Osteocyte (in vitro differentiated cells): Measurements from ENCODE around the gene NXPE1. TPM values are rescaled to one million over a fixed set of nuclear protein-coding genes. Genes with fewer than 3 reads are reported as not detected.

Source experiments
- DNase-seq: peaks from one replicate; pipeline ENCODE4 v3.0.0; 2021; ENCODE audit warnings: mixed read lengths; ENCODE audit not compliant: unreplicated experiment; ENCODE audit errors: extremely low spot score
- H3K27ac Mint-ChIP-seq: one replicate; pipeline ENCODE4 v1.8.0; 2021; ENCODE audit warnings: mild to moderate bottlenecking, mixed read lengths; ENCODE audit not compliant: unreplicated experiment
- H3K27me3 Mint-ChIP-seq: one replicate; pipeline ENCODE4 v1.8.0; 2021; ENCODE audit warnings: mixed read lengths; ENCODE audit not compliant: unreplicated experiment
- H3K36me3 Mint-ChIP-seq: one replicate; pipeline ENCODE4 v1.8.0; 2021; ENCODE audit warnings: mixed read lengths; ENCODE audit not compliant: unreplicated experiment
- H3K4me1 Mint-ChIP-seq: one replicate; pipeline ENCODE4 v1.8.0; 2021; ENCODE audit warnings: mixed read lengths; ENCODE audit not compliant: unreplicated experiment
- H3K4me3 Mint-ChIP-seq: one replicate; pipeline ENCODE4 v1.8.0; 2021; ENCODE audit warnings: mild to moderate bottlenecking, moderate library complexity, mixed read lengths; ENCODE audit not compliant: unreplicated experiment
- H3K9me3 Mint-ChIP-seq: one replicate; pipeline ENCODE4 v1.8.0; 2021; ENCODE audit warnings: mixed read lengths; ENCODE audit not compliant: unreplicated experiment
- total RNA-seq: library from RNA; stranded (reverse); gene quantifications from 2 replicates; pipeline ENCODE4 v1.2.1, GENCODE V29; 2021
- TF ChIP-seq, protein P1 (sequence below): fragments of 200-600 bp; sonication (generic); IDR thresholded peaks from 2 replicates; pipeline ENCODE4 v1.5.0; 2021; ENCODE audit warnings: antibody characterized with exemption, mild to moderate bottlenecking, moderate library complexity

Gene NXPE1
- total RNA-seq, 1 donor from 2014 or later: not detected

GRCh38 chr11:114525682-114526081, 34.0 kb downstream of the NXPE1 start:
- peaks cover 16% of the 10 kb centered on the region for H3K9me3 Mint-ChIP-seq
- DNase-seq: no peak
- TF ChIP-seq, protein P1, sequence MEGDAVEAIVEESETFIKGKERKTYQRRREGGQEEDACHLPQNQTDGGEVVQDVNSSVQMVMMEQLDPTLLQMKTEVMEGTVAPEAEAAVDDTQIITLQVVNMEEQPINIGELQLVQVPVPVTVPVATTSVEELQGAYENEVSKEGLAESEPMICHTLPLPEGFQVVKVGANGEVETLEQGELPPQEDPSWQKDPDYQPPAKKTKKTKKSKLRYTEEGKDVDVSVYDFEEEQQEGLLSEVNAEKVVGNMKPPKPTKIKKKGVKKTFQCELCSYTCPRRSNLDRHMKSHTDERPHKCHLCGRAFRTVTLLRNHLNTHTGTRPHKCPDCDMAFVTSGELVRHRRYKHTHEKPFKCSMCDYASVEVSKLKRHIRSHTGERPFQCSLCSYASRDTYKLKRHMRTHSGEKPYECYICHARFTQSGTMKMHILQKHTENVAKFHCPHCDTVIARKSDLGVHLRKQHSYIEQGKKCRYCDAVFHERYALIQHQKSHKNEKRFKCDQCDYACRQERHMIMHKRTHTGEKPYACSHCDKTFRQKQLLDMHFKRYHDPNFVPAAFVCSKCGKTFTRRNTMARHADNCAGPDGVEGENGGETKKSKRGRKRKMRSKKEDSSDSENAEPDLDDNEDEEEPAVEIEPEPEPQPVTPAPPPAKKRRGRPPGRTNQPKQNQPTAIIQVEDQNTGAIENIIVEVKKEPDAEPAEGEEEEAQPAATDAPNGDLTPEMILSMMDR: no peak

GRCh38 chr11:114524122-114524521, 35.6 kb downstream of the NXPE1 start:
- Mint-ChIP-seq H3K4me1 (no peaks in the 10 kb centered on the region), H3K9me3 (peaks cover 16% of the 10 kb centered on the region), H3K36me3 (no peaks in the 10 kb centered on the region), H3K27ac (no peak overlapping the region), H3K4me3 (no peak overlapping the region), H3K27me3 (peaks cover 9% of the 10 kb centered on the region)
- TF ChIP-seq, protein P1: no peak
- no peak for DNase-seq

More at GRCh38 chr11:114525682-114526081, 34.0 kb downstream of the NXPE1 start:
- no peaks in the 10 kb centered on the region for H3K4me1 Mint-ChIP-seq
- H3K27me3 Mint-ChIP-seq: peaks cover 3% of the 10 kb centered on the region
- H3K27ac Mint-ChIP-seq: no peak overlapping the region
- H3K4me3 Mint-ChIP-seq: no peak overlapping the region
- H3K36me3 Mint-ChIP-seq: no peaks in the 10 kb centered on the region

DNA sequence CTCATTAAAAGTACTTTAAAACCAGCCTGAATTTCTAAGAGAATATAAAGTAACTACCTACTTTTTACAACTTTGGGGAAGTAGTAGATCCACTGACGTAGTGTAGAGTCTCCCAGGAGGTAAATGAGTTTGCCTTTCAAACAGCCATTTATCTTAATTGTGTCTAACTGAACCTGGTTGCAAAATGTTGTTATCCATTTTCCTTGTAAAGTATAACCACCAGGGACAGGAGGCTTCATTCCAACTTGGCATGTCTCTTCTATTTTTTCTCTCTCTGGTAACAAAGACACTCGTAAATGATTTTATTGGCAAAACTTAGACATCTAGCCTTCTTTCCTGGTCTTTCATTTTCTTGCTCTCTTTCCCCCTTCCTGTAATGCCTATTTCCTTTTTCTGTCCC, 36.9 kb downstream of the NXPE1 start:
- H3K27me3 Mint-ChIP-seq: peaks cover 14% of the 10 kb centered on the region
- no peak overlapping the region for H3K4me3 Mint-ChIP-seq
- no peak overlapping the region for H3K27ac Mint-ChIP-seq
- TF ChIP-seq, protein P1: no peak
- peaks cover 16% of the 10 kb centered on the region for H3K9me3 Mint-ChIP-seq
- no peaks in the 10 kb centered on the region for H3K36me3 Mint-ChIP-seq
- DNase-seq: no peak
- H3K4me1 Mint-ChIP-seq: no peaks in the 10 kb centered on the region

DNA sequence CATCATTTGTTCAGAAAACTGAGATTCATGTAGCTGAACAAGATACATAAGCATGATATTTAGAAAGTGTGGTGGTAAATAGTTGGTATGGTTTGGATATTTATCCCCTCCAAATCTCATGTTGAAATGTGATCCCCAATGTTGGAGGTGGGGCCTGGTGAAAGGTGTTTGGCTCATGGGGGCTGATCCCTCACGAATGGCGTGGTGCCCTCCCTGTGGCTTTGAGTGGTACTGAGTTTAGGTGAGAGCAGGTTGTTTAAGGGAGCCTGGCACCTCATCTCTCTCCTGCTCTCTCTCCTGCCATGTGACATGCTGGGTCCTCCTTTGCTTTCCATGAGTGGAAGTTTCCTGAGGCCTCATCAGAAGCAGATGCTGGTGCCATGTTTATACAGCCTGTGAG, 48.1 kb downstream of the NXPE1 start:
- Mint-ChIP-seq H3K9me3 (peaks cover 20% of the 10 kb centered on the region), H3K27ac (no peak overlapping the region), H3K36me3 (no peaks in the 10 kb centered on the region), H3K27me3 (peaks cover 27% of the 10 kb centered on the region), H3K4me1 (no peaks in the 10 kb centered on the region), H3K4me3 (no peak overlapping the region)
- no peak for DNase-seq
- TF ChIP-seq, protein P1: no peak

GRCh38 chr11:114511079-114511478, 48.6 kb downstream of the NXPE1 start:
- TF ChIP-seq, protein P1: no peak
- Mint-ChIP-seq H3K27me3 (peaks cover 31% of the 10 kb centered on the region), H3K9me3 (peaks cover 25% of the 10 kb centered on the region), H3K36me3 (no peaks in the 10 kb centered on the region), H3K27ac (no peak overlapping the region), H3K4me3 (no peak overlapping the region), H3K4me1 (no peaks in the 10 kb centered on the region)
- DNase-seq: no peak
